NCI-H526 (cell line): ENCODE data around the gene FAM210B.
"Not testable (repeated sequence)": the region's sequence is repeated elsewhere in the genome, so short reads cannot be mapped to it uniquely, and the experiment has no call there.

Experiments used
- DNase-seq, 2 experiments: peaks; one replicate each; lab custom pipeline; 2025; lab: John Stamatoyannopoulos, UW

The FAM210B gene

GRCh38 chr20:56360908-56361205 lies 2.1 kb downstream of the FAM210B start:
- DNase-seq: no peak

GRCh38 chr20:56361900-56362299 lies 3.1 kb downstream of the FAM210B start:
- DNase-seq: no peak

- DNase-seq: no peak
These were observed 4.1 kb downstream of the FAM210B start for GRCh38 chr20:56362833-56363413.

- DNase-seq: no peak
These were observed 4.7 kb downstream of the FAM210B start for GRCh38 chr20:56363491-56363890.

GRCh38 chr20:56368351-56369134 lies 9.8 kb downstream of the FAM210B start:
- DNase-seq: no peak

GRCh38 chr20:56369179-56369578 lies 10.4 kb downstream of the FAM210B start:
- DNase-seq: no peak

- no peak for DNase-seq
These were observed 13.2 kb downstream of the FAM210B start for GRCh38 chr20:56371977-56372376.

DNA sequence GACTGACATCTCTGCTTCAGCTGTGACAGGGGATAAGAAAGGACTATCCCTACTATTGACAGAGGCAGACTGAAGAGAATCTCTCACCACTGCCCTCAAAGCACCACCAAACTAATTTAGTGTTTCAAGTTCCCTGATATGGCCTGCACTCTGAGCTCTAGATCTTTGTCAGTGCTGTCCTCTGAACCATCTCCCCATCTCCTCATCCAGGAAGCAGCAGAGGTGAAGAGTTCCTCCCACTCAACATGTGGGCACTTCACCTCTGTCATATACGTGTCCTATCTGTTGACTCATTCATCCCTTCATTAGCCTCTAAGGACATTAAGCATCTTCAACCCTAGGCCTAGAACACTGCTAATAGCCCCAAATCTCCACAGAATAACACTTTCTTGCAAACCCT lies 14.1 kb downstream of the FAM210B start:
- DNase-seq: no peak

DNA sequence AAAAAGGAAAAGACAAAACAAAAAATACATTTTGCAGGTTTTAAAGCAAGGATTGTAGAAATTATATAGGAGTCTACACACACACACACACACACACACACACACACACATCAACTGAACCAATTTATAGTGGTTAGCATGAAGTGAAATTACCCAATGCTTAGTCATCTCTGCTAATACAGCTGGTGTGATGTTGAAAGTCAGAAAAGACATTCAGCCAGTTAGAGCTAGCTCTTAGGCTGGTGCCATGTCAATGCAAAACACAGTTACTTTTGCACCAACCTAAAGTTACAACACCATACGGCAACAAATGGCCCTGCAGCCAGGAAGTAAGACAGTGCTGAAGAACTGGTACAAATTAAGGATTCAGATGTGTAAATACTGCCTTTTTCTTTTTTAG lies 15.2 kb downstream of the FAM210B start:
- no peak for DNase-seq

GRCh38 chr20:56376331-56376730 lies 17.6 kb downstream of the FAM210B start:
- no peak for DNase-seq

GRCh38 chr20:56378386-56378785 lies 19.6 kb downstream of the FAM210B start:
- no peak for DNase-seq

DNA sequence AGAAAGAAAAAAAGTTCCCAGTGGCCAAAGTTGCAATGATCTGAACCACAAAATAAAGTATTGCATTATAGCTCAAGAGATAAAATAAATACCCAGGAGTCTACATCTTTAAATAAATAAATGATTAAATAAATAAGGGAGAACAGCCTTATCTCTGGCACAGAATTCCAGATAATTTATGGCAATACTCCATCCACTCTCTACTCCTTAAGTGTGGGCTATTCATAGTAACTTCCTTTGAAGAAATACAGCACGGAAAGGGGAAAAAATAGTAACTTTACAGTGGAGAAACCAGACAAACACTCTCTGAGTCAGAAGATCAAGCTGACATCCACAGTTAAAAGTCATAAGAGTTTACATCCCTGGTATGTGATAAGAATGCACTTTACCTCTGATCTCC lies 21.6 kb downstream of the FAM210B start:
- no peak for DNase-seq

- DNase-seq: no peak
These were observed 22.7 kb downstream of the FAM210B start for GRCh38 chr20:56381501-56381900.

- no peak for DNase-seq
These were observed 23.9 kb downstream of the FAM210B start for GRCh38 chr20:56382696-56383095.

GRCh38 chr20:56383334-56383733 lies 24.6 kb downstream of the FAM210B start:
- no peak for DNase-seq

GRCh38 chr20:56385130-56385529 lies 26.4 kb downstream of the FAM210B start:
- no peak for DNase-seq

- no peak for DNase-seq
These were observed 27.4 kb downstream of the FAM210B start for GRCh38 chr20:56386219-56386618.

- no peak for DNase-seq
These were observed 30.1 kb downstream of the FAM210B start for GRCh38 chr20:56388882-56389281.

GRCh38 chr20:56389807-56390206 lies 31.0 kb downstream of the FAM210B start:
- DNase-seq: no peak

GRCh38 chr20:56390396-56390795 lies 31.6 kb downstream of the FAM210B start:
- DNase-seq: not testable (repeated sequence)

GRCh38 chr20:56391037-56391436 lies 32.3 kb downstream of the FAM210B start:
- peak in 1 of 2 experiments; percentile 24 for DNase-seq

- DNase-seq: peak in 1 of 2 experiments; percentile 48
These were observed 32.9 kb downstream of the FAM210B start for GRCh38 chr20:56391596-56392131.

- peak; percentile 99 for DNase-seq
These were observed 33.5 kb downstream of the FAM210B start, which contains the start of the genes AURKA and CSTF1 for GRCh38 chr20:56392132-56392880. AURKA (minus strand) TSS chr20:56392215; CDS start chr20:56388197, 4,018 bp downstream. CSTF1 (plus strand) TSS chr20:56392645; CDS start chr20:56395553, 2,908 bp downstream.
